GM19043 (cell line): ENCODE results near the gene ZNF100.
"Not testable (repeated sequence)": the region's sequence is repeated elsewhere in the genome, so short reads cannot be mapped to it uniquely, and the experiment has no call there.

ENCODE experiments used
- ATAC-seq: cut with Tn5 transposase; IDR thresholded peaks from one replicate; pipeline ENCODE4 v1.9.1; 2021; ENCODE audit warnings: low read depth; ENCODE audit not compliant: unreplicated experiment

ZNF100 gene

DNA sequence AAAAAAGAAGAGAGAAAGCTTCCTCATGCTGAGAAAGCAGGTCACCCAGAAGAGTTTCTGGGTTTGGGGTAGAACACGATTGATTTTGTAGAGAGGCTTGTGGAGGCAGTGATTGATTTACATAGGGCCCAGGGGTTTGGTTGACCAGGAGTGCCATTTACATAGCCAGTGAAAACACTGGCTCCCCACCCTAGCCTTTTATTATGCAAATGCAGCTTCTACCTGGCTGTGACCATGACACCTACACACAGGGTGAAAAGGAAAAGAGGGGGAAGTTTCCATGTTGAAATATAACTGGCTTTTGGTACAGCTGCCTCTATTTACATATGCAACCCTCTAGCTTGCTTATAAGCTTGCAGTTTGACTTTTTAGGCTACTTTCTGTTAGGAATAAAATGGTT, 62.0 kb downstream of the ZNF100 start:
- ATAC-seq = no peak

DNA sequence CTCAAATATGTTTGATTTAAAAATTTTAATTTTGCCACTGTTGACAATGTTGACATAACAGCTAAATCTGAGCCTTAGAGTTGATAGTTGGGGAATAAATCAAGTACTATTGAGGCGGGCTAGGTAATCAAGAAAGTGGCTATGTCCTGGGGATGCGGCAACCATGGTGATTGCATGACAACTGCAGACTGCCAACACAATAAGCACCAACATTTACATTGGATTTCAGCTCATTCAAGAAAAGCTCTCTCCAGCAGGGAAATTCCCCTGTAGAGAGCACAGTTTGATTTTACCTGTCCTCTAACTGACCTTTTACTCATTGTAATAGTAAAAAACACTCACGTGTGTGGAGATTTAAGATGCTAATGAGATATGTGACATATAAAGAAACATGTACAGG, 63.1 kb downstream of the ZNF100 start:
- no peak for ATAC-seq

DNA sequence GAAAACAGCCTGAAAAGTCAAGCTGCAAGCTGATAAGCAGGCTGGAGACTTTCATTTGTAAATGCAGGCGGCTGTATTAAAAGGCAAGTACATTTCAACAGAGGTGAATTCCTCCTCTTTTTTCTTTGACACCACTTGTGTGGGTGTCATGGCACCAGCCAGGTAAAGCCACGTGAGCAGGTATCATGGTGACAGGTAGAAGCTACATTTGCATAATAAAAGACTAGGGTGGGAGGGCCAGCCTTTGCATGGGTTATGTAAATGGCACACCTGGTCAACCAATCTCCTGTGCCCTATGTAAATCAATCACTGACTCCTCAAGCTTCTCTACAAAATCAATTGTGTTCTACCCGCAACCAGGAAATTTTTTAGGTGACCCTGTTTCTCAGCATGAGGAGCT, 68.2 kb downstream of the ZNF100 start:
- ATAC-seq = no peak

- no peak for ATAC-seq
Observed at GRCh38 chr19:21698215-21698614, 69.2 kb downstream of the ZNF100 start.

- no peak for ATAC-seq
Observed at GRCh38 chr19:21697698-21698097, 69.7 kb downstream of the ZNF100 start.

DNA sequence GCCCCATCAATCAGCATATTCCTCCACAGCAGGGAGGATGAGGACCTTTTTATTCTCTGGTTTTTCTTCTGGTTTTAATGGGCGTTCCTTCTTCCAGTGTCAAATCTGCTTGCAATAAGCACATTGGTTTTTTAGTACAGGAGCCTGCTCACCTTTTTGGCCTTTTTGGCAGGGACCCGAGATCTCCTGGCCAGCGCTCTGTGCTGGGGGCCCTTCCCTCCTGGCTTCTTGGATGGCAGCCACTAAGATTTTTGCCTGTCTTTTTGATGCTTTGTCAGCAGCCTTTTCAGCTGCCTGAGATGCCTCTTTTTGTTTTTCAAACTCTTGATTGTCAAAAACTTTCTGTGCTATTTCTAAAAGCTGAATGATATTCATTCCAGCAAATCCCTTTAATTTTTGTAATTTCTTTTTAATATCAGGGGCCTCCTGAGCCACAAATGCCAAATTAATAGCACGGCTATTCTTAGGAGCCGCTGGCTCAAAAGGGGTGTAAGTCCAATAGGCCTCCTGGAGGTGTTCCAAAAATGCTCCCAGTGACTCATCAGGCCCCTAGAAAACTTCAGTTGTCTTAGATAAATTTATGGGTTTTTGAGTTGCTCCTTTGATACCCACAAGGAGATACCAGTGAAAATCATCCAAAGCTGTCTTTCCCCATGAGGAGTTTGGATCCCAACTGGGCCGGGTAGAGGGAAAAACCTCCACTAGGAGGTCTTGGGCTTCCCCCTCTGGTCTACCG, 73.0 kb downstream of the ZNF100 start:
- ATAC-seq = no peak

GRCh38 chr19:21693399-21693798, 74.0 kb downstream of the ZNF100 start:
- no peak for ATAC-seq

- ATAC-seq = no peak
Observed at GRCh38 chr19:21691661-21692060, 75.7 kb downstream of the ZNF100 start.

DNA sequence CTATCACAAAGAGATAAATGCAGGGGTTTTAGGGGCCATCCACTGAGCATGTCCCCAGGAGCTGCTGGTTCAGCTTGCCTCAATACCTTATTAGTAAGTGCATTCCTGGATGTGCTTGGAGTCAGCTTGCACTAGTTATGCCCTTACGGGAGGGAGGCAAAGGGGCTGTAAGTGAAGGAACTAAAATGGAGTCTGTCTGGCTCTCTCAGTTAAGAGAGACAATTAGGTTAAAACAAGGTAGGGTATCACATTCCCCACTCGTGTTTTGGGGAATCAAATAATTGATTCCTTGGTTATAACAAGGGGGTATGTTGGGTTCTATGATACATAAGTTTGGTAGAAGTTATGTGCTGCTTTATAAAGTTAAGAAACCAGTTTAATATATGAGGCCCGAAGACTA, 78.9 kb downstream of the ZNF100 start:
- ATAC-seq = no peak

- ATAC-seq = no peak
Observed at GRCh38 chr19:21680671-21681070, 86.7 kb downstream of the ZNF100 start.

- no peak for ATAC-seq
Observed at GRCh38 chr19:21680026-21680425, 87.4 kb downstream of the ZNF100 start.

GRCh38 chr19:21677696-21678418, 89.5 kb downstream of the ZNF100 start:
- ATAC-seq = no peak

DNA sequence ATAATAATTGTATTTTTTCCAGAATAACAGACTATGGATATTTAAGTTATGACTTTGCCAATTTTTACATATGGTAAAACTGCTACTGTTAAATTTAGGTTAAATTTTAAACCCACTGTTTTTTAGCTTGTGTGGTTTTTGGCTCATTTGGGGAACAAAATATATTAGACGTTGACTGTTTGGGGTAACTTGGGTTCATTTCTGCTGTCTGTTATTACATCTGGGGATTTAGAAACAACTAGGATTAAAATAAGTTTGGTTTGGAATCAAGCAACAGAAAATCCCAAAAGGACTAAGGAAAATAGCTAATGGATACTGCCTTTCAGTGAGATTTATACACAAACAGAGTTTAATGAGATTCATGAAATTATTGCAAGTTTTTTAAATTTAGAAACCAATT, 92.9 kb downstream of the ZNF100 start:
- no peak for ATAC-seq

DNA sequence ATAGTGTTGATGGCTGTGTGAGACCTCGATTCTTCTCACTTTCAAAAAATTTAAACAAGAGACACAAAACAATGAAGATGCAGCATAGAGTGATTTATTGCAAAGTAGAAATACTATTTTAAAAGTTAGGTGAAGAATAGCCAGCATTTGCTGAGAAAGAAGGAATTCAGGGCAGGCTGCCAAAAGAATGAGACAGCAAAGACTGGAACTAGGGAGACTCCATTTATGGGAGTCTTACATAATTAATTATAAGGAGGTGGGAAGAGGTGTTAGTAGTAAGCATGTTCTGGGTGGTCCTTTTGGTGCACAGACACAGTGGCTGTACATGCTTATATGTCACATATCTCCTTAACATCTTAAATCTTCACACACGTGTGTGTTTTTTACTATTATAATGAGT, 93.9 kb downstream of the ZNF100 start:
- ATAC-seq = not testable (repeated sequence)
